ENCODE measurements around the gene CMTR2.
"Not testable (repeated sequence)": the region's sequence is repeated elsewhere in the genome, so short reads cannot be mapped to it uniquely, and the experiment has no call there.

Gene CMTR2, protein sequence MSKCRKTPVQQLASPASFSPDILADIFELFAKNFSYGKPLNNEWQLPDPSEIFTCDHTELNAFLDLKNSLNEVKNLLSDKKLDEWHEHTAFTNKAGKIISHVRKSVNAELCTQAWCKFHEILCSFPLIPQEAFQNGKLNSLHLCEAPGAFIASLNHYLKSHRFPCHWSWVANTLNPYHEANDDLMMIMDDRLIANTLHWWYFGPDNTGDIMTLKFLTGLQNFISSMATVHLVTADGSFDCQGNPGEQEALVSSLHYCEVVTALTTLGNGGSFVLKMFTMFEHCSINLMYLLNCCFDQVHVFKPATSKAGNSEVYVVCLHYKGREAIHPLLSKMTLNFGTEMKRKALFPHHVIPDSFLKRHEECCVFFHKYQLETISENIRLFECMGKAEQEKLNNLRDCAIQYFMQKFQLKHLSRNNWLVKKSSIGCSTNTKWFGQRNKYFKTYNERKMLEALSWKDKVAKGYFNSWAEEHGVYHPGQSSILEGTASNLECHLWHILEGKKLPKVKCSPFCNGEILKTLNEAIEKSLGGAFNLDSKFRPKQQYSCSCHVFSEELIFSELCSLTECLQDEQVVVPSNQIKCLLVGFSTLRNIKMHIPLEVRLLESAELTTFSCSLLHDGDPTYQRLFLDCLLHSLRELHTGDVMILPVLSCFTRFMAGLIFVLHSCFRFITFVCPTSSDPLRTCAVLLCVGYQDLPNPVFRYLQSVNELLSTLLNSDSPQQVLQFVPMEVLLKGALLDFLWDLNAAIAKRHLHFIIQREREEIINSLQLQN

GRCh38 chr16:71288890-71289731 lies at the start of gene CMTR2:
Gene CMTR2 (minus strand): TSS chr16:71289402. CDS start chr16:71285920, 3,482 bp downstream.
- DNase-seq: peak; percentile 81

DNA sequence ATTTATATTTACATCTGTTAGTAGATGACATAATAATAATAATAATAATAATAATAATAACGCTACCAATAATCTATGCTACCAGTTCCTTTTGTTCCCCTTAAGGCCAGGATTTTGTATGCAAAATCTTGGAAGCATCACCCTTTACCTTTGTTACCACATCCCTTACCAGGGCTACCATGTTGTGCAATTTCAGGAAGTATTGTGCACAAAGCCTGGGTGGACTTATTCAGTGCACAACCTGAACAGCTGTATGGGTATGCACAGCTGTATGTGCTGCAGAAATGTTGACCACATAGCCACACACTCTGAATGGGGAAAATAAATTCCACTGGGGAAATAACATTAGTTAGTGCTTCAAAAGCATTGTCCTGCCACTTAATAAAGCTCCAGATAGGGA lies 49.4 kb upstream of the CMTR2 start:
- DNase-seq: no peak

DNA sequence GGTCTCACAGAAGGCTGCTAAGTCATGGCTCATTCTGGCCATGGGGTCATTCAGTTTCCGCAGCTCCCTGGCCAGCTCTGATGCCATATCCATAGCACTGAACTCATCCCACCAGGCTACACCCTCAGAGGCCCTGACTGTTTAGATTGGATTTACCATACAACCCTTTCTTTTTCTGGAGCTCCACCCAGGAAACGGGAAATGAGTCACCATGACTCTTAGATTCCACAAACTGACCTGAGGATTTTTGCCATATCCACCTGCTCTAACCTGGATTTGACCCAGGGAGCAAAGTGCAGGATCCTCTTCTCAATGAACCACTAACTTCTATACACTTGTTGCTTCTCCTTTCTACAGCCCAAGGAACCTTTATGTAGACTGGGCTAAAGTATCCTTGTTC lies 49.0 kb upstream of the CMTR2 start:
- DNase-seq: no peak

DNA sequence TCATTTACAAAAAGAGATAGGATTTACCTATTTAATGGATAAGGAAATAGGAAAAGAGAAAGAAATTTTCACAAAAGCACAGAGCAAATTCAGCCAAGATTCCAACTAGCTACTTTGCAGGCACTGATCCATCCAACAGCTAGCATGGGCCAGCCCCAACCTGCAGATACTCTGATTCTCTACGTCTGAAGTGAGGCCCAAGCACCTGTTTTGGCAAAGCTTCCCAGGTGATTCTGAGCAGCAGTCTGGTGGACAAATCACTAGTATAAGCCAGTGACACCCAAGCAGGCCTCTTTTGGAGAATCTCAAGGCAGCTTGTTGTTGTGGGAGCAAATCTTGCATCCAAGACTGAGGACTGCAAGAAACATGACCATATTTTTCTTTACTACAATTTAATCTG lies 48.4 kb upstream of the CMTR2 start:
- no peak for DNase-seq

DNA sequence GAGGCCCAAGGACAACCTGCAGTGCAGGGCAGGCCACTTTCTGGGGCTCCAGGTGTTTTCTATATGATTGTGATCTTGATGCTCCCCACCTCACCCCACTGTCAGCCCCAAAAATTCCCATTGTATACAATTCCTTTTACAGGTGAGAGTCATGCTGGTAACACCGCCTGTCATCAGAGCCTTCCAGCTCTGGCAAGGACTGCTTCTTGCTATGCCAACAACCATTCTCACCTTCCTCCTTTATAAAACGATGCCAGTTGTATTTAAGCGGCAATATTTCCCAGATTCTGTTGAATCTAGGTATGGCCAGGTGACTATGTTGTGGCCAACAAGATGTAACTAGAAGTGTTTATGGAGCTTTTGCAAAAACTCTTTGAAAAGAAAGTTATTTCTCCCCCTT lies 38.9 kb upstream of the CMTR2 start:
- no peak for DNase-seq

DNA sequence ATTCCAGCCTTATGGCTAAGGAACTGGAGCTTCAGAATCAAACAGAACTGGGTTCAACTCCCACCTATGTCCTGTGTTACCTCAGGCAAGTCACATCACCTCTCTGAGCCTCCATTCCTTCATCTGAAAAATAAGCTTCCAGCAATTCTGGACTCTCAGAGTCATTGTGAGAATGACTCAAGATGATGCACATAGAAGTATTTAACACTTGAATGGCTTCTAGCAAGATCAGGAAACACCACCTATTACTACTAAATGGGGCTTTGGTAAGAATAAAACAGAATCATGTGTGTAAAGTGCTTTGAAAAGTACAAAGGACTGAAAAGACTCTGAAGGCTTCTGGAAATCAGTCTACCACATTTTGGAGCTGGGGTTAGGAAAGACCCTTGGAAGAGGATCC lies 38.5 kb upstream of the CMTR2 start:
- no peak for DNase-seq

GRCh38 chr16:71319999-71320398 lies 30.8 kb upstream of the CMTR2 start:
- no peak for DNase-seq

GRCh38 chr16:71315269-71315668 lies 26.1 kb upstream of the CMTR2 start:
- no peak for DNase-seq

DNA sequence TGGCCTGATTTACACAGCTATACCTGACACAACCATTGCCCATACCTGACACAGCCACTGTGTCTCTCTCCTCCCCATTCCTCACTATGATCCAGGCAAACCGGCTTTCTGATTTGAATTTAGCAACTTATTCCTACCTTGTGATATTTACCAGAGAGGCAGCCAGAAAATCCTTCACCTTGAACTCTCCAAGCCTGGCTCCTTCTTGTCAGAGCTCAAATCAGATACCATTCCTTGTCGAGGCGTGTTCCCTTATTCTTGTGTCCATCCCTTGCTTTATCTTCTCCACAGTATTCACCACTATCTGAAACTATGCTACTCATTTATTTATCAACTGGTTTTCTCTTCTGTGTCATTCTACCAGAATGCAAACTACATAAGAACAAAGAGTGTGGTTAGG lies 24.4 kb upstream of the CMTR2 start:
- not testable (repeated sequence) for DNase-seq

GRCh38 chr16:71311553-71312158 lies 22.5 kb upstream of the CMTR2 start:
- peak; percentile 49 for DNase-seq

DNA sequence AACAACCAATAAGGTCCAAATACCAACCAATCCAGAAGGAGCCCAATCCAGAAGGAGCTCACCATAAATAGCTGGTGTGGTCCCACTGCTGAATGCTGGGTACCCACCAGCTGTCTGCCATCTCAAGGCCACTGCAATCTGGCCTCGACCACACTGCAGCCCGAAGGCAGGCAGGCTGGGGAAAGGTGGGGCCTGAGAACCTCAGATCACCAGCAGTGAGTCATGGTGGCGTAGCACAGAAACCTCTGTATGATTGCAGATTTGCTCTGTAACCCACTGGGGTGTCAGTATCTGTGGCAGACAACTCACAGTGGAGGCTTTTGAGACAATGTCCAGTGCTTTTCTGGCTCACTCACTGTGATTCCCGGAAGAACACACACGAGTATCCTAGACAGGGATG lies 14.7 kb upstream of the CMTR2 start:
- DNase-seq: no peak

- DNase-seq: no peak
Measured at GRCh38 chr16:71297341-71297634, 8.1 kb upstream of the CMTR2 start.

DNA sequence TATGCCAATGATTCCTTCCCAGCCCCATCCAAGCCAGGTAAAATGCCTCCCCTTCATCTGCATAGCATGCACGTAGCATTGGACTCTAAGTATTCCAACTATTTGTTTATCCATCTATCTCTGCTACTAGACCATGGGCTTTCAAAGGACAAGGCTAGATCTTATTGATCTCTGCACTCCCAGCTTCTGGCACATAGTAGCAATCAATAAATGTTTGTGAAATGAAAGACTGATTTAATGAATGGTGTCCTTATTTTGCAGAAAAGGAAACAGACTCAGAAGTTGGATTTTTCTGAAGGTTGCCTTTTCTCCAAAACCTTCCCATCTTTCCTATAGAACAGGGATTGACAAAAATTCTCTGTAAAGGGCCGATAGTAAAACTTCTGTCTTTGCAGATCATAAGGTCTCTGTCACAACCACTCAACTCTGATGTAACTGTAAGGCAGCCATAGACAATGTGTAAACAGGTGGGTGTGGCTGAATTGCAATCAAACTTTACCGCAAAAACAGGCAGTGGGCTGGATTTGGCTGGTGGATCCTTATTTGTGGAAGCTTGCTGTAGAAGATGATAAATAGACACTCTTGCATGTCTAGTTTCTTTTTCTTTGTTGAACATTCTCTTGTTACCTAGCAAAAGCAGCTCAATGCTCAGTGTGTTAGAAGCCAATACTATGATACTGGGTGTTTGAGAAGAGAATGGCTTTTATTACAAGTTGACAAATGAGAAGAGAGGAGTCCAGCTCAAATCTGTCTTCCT lies 7.6 kb upstream of the CMTR2 start:
- peak; percentile 2 for DNase-seq

DNA sequence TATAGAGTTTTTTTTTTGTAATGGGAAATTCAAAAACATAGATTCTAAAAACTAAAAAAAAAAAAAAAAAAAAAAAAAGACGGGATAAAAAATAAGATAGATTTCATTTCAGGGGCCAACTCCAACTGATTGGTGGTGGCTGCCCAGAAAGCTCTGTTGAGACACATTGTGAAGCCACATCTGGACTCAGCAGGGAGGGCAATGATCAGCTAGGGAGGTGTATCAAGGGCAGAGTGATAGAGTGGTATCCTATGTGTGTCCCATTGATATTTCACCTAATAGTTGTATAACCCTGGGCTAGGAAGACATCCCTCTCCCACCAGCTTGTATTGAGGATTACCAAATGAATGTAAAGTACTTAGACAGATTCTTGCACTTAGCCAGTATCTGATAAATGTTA lies 6.7 kb upstream of the CMTR2 start:
- DNase-seq: no peak

DNA sequence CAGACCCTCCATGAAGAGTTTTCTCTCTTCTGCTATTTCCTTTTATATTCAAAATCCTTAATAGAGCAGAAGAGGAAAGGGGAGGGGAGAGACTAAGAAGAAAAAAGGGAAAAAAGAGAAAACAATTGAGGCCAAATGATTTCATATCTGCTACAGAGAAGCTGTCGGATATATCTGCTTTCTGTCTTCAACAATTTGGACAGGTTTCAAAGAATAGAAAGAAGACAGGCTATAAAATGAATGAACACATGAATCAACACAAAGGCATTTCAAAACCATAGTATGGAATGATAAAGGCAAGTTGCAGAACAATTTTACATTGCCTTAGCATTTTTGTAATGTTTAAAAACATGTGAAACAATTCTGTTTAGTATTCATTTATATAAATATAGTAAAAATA lies 4.7 kb upstream of the CMTR2 start:
- no peak for DNase-seq

- not testable (repeated sequence) for DNase-seq
Measured at GRCh38 chr16:71292095-71292494, 2.9 kb upstream of the CMTR2 start.

- DNase-seq: no peak
Measured at GRCh38 chr16:71289732-71290062, 495 bp upstream of the CMTR2 start.

DNA sequence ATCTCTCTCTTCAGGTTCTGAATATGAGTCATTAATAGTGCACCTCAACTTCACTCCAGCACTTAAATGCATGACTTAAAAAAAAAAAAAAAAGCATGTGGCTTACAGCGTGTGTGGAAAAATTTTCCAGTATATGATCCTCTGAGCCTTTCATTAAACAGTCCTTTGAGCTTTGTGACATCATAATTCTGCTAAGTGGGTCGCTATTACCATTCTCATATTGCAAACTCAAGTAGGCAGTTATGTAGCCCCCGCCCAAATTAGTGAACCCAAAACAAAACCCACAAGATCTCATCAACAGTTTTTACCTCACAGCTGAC lies 672 bp downstream of the CMTR2 start:
- DNase-seq: no peak

GRCh38 chr16:71287911-71288310 lies 1.3 kb downstream of the CMTR2 start:
- DNase-seq: no peak

DNA sequence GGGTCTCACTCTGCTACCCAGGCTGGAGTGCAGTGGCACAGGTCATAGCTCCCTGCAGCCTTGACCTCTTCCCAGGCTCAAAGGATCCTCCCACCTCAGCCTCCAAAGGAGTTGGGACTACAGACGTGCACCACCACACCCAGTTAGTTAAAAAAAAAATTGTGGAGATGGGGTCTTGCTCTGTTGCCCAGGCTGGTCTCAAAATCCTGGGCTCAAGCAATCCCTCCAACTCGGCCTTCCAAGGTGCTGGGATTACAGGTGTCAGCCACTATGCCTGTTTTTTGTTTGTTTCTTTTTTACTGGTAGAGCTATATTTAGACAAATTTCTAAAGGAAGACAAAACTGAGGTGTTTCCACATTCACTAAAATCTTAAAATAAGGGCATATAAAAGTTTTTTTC lies 1.7 kb downstream of the CMTR2 start:
- DNase-seq: no peak

- no peak for DNase-seq
Measured at GRCh38 chr16:71283612-71284011, 5.6 kb downstream of the CMTR2 start.

- DNase-seq: no peak
Measured at GRCh38 chr16:71282943-71283342, 6.3 kb downstream of the CMTR2 start.

Measured in NCI-H748 treated with DMSO at 0.1 percent for 48 hours (cell line).